Caco-2 (cell line): ENCODE data around the gene KMT5B. TPM values are rescaled to one million over a fixed set of nuclear protein-coding genes. Genes with fewer than 3 reads are reported as not detected.

Source experiments
- BruUV-seq: library from RNA; stranded (reverse); fragments of 400-500 nt; replicated peaks from 2 replicates; lab custom pipeline; 2021; lab: Mats Ljungman, UMichigan
- CTCF ChIA-PET: fragments of 300-600 bp; sonication (Branson Sonifier 250); formaldehyde crosslinking; loops from one replicate; lab custom pipeline; 2022; ENCODE audit warnings: antibody characterized with exemption; lab: Charles Lee
- POLR2A ChIA-PET: fragments of 300-600 bp; sonication (Branson Sonifier 250); formaldehyde crosslinking; loops from one replicate; lab custom pipeline; 2022; ENCODE audit warnings: antibody characterized with exemption; lab: Charles Lee
- DNase-seq, 2 experiments: peaks; one replicate each; pipeline versions ENCODE4 v3.0.0 to v3.0.0-alpha.2; 2020 to 2022
- H3K27me3 ChIP-seq: replicated peaks from 2 replicates; pipeline ENCODE4 v1.6.0; 2011; ENCODE audit warnings: low read length; ENCODE audit not compliant: control insufficient read depth, insufficient read depth
- H3K36me3 ChIP-seq: 2 replicates; pipeline ENCODE4 v1.5.1; 2011; ENCODE audit warnings: low read length; ENCODE audit not compliant: control insufficient read depth, insufficient read depth
- H3K4me1 ChIP-seq: fragments of 250-450 bp; sonication (Bioruptor Pico); 2 replicates; pipeline ENCODE4 v1.5.1; 2020; ENCODE audit warnings: mild to moderate bottlenecking
- H3K4me3 ChIP-seq: 2 replicates; pipeline ENCODE4 v1.5.1; 2011; ENCODE audit warnings: low read depth, mild to moderate bottlenecking, control low read depth, low read length
- H3K9me3 ChIP-seq: fragments of 250-450 bp; sonication (Bioruptor Pico); 2 replicates; pipeline ENCODE4 v1.5.1; 2020; ENCODE audit warnings: mild to moderate bottlenecking, moderate library complexity
- H3K27ac Mint-ChIP-seq: one replicate; pipeline ENCODE4 v1.8.0; 2022; ENCODE audit warnings: mixed read lengths; ENCODE audit not compliant: unreplicated experiment
- H3K27me3 Mint-ChIP-seq: one replicate; pipeline ENCODE4 v1.8.0; 2022; ENCODE audit warnings: mixed read lengths; ENCODE audit not compliant: insufficient read depth, unreplicated experiment
- H3K36me3 Mint-ChIP-seq: one replicate; pipeline ENCODE4 v1.8.0; 2022; ENCODE audit warnings: mild to moderate bottlenecking, mixed read lengths; ENCODE audit not compliant: insufficient read depth, unreplicated experiment
- H3K4me1 Mint-ChIP-seq: one replicate; pipeline ENCODE4 v1.8.0; 2022; ENCODE audit warnings: low read depth, mixed read lengths; ENCODE audit not compliant: unreplicated experiment
- H3K4me3 Mint-ChIP-seq: one replicate; pipeline ENCODE4 v1.8.0; 2022; ENCODE audit warnings: mild to moderate bottlenecking, moderate library complexity, mixed read lengths; ENCODE audit not compliant: unreplicated experiment
- H3K9me3 Mint-ChIP-seq: one replicate; pipeline ENCODE4 v1.8.0; 2022; ENCODE audit warnings: mixed read lengths; ENCODE audit not compliant: unreplicated experiment
- CTCF ChIP-seq, 2 experiments: fragments of 200-600 bp in 1 of 2; IDR thresholded peaks; 1 replicate in 1 of 2; 2 replicates in 1 of 2; pipeline versions ENCODE4 v1.5.1 to v1.8.0; 2011 to 2022; ENCODE audit warnings: antibody characterized with exemption in 1 of 2, control low read depth in 1 of 2, inconsistent platforms in 1 of 2, low read depth in 1 of 2, low read length in 1 of 2, mild to moderate bottlenecking in 1 of 2, moderate library complexity in 1 of 2; ENCODE audit not compliant: insufficient read depth in 1 of 2, severe bottlenecking in 1 of 2, unreplicated experiment in 1 of 2
- intact Hi-C: fragments of 100-400 bp; cut with micrococcal nuclease; formaldehyde crosslinking; loops from one replicate; pipeline ENCODE4 v1.10.0; 2022; ENCODE audit not compliant: unreplicated experiment
- total RNA-seq: library from RNA; stranded (reverse); gene quantifications from 2 replicates; pipeline ENCODE4 v1.2.3, GENCODE V29; 2022

The KMT5B gene
- total RNA-seq, 1 experiment from 2014 or later, result 91.2 TPM

GRCh38 chr11:68149417-68149816 lies 63.7 kb downstream of the KMT5B start:
- Histone ChIP-seq H3K27me3 (no peaks in the 10 kb centered on the region), H3K4me3 (no peak overlapping the region), H3K36me3 (no peaks in the 10 kb centered on the region), H3K9me3 (no peaks in the 10 kb centered on the region), H3K4me1 (peaks cover 41% of the 10 kb centered on the region)
- ChIA-PET CTCF (interaction anchor here (1.2 kb wide), 1 partner anchor 29 kb away, joined by 3 read pairs; no protein-coding TSS in a partner anchor), POLR2A (interaction anchor here (0.8 kb wide), 1 partner anchor 310 kb away, joined by 3 read pairs; no protein-coding TSS in a partner anchor)
- Mint-ChIP-seq H3K9me3 (no peaks in the 10 kb centered on the region), H3K36me3 (peaks cover 13% of the 10 kb centered on the region), H3K27me3 (no peaks in the 10 kb centered on the region), H3K4me3 (no peak overlapping the region), H3K4me1 (peaks cover 26% of the 10 kb centered on the region), H3K27ac (no peak overlapping the region)
- no peak for DNase-seq
- intact Hi-C loops, result loop anchor here (5.0 kb wide), 1 partner anchor 42 kb away; no protein-coding TSS in a partner anchor
- TF ChIP-seq CTCF (IDR thresholded peaks at IDR 0.05; ENCODE audit: insufficient read depth in 1 of 2, low read depth in 1 of 2, low read length in 1 of 2, severe bottlenecking in 1 of 2, unreplicated experiment in 1 of 2), result no peak
- BruUV-seq, result no TSS peak

GRCh38 chr11:68148879-68149278 lies 64.2 kb downstream of the KMT5B start:
- intact Hi-C loops, result loop anchor here (5.0 kb wide), 1 partner anchor 42 kb away; no protein-coding TSS in a partner anchor
- CTCF ChIA-PET, result no interaction called here

More at GRCh38 chr11:68148879-68149278, 64.2 kb downstream of the KMT5B start:
- no peak overlapping the region for H3K27ac Mint-ChIP-seq
- no peak for TF ChIP-seq CTCF (IDR thresholded peaks at IDR 0.05; ENCODE audit: insufficient read depth in 1 of 2, low read depth in 1 of 2, low read length in 1 of 2, severe bottlenecking in 1 of 2, unreplicated experiment in 1 of 2)
- Histone ChIP-seq H3K4me3 (no peak overlapping the region), H3K27me3 (no peaks in the 10 kb centered on the region), H3K9me3 (no peaks in the 10 kb centered on the region), H3K4me1 (peaks cover 41% of the 10 kb centered on the region), H3K36me3 (no peaks in the 10 kb centered on the region)
- no TSS peak for BruUV-seq
- H3K4me3 Mint-ChIP-seq, result no peak overlapping the region
- no peaks in the 10 kb centered on the region for H3K9me3 Mint-ChIP-seq
- no peaks in the 10 kb centered on the region for H3K27me3 Mint-ChIP-seq
- peaks cover 26% of the 10 kb centered on the region for H3K4me1 Mint-ChIP-seq
- DNase-seq, result no peak
- peaks cover 13% of the 10 kb centered on the region for H3K36me3 Mint-ChIP-seq
- POLR2A ChIA-PET, result interaction anchor here (0.6 to 1.4 kb wide), 2 partner anchors 9 to 11 kb away, joined by 3 to 4 read pairs; no protein-coding TSS in a partner anchor
